Neural progenitor cell (in vitro differentiated cells): ENCODE measurements around the gene PRND. TPM values are rescaled to one million over a fixed set of nuclear protein-coding genes. Genes with fewer than 3 reads are reported as not detected.
A peak's percentile ranks its signal among the peaks of the same experiment; 100 is the strongest.
"Not testable (repeated sequence)": the region's sequence is repeated elsewhere in the genome, so short reads cannot be mapped to it uniquely, and the experiment has no call there.

ENCODE experiments used
- DNase-seq: peaks from one replicate; pipeline ENCODE4 v3.0.0-alpha.2; 2016; ENCODE audit warnings: low spot score
- H2AFZ ChIP-seq: fragments of 200-600 bp; sonication (generic); replicated peaks from 2 replicates; pipeline ENCODE4 v1.6.1; 2016; ENCODE audit warnings: antibody characterized with exemption
- H3F3A ChIP-seq: fragments of 200-600 bp; sonication (generic); 2 replicates; pipeline ENCODE4 v1.6.1; 2016; ENCODE audit warnings: antibody characterized with exemption, low read depth
- H3K27ac ChIP-seq: fragments of 200-600 bp; sonication (generic); 2 replicates; pipeline ENCODE4 v1.5.1; 2016; ENCODE audit warnings: mild to moderate bottlenecking
- H3K27me3 ChIP-seq: fragments of 200-600 bp; sonication (generic); 2 replicates; pipeline ENCODE4 v1.6.1; 2016; ENCODE audit warnings: mild to moderate bottlenecking, moderate library complexity
- H3K36me3 ChIP-seq: fragments of 200-600 bp; sonication (generic); 2 replicates; pipeline ENCODE4 v1.5.1; 2016
- H3K4me1 ChIP-seq: fragments of 200-600 bp; sonication (generic); 2 replicates; pipeline ENCODE4 v1.6.1; 2016; ENCODE audit warnings: mixed run types
- H3K4me2 ChIP-seq: fragments of 200-600 bp; sonication (generic); 2 replicates; pipeline ENCODE4 v1.6.1; 2016
- H3K4me3 ChIP-seq: fragments of 200-600 bp; sonication (generic); 2 replicates; pipeline ENCODE4 v1.5.1; 2016
- H3K79me2 ChIP-seq: fragments of 200-600 bp; sonication (generic); 2 replicates; pipeline ENCODE4 v1.6.1; 2016; ENCODE audit warnings: low read depth
- H3K9ac ChIP-seq: fragments of 200-600 bp; sonication (generic); 2 replicates; pipeline ENCODE4 v1.6.1; 2016
- H3K9me3 ChIP-seq: fragments of 200-600 bp; sonication (generic); 2 replicates; pipeline ENCODE4 v1.5.1; 2016; ENCODE audit warnings: low read depth
- H4K20me1 ChIP-seq: fragments of 200-600 bp; sonication (generic); 2 replicates; pipeline ENCODE4 v1.6.1; 2016; ENCODE audit warnings: low read depth
- H3K27ac Mint-ChIP-seq: 3 replicates; pipeline ENCODE4 v1.8.0; 2021; ENCODE audit warnings: mixed read lengths
- H3K27me3 Mint-ChIP-seq: 2 replicates; pipeline ENCODE4 v1.8.0; 2022; ENCODE audit warnings: low read depth, mild to moderate bottlenecking, inconsistent platforms, moderate library complexity, mixed read lengths; ENCODE audit not compliant: insufficient read depth
- H3K36me3 Mint-ChIP-seq: 3 replicates; pipeline ENCODE4 v1.8.0; 2021; ENCODE audit warnings: mixed read lengths
- H3K4me1 Mint-ChIP-seq: 3 replicates; pipeline ENCODE4 v1.8.0; 2021; ENCODE audit warnings: mixed read lengths
- H3K4me3 Mint-ChIP-seq: 3 replicates; pipeline ENCODE4 v1.8.0; 2021; ENCODE audit warnings: mild to moderate bottlenecking, moderate library complexity, mixed read lengths
- H3K9me3 Mint-ChIP-seq: 3 replicates; pipeline ENCODE4 v1.8.0; 2020; ENCODE audit warnings: mixed read lengths
- EZH2 ChIP-seq: fragments of 200-600 bp; sonication (generic); IDR thresholded peaks from 2 replicates; pipeline ENCODE4 v1.6.1; 2017; ENCODE audit warnings: antibody characterized with exemption, mild to moderate bottlenecking, moderate library complexity
- EZH2phosphoT487 ChIP-seq: fragments of 200-600 bp; sonication (generic); IDR thresholded peaks from 2 replicates; pipeline ENCODE4 v1.6.1; 2017; ENCODE audit warnings: antibody characterized with exemption
- total RNA-seq: library from RNA; depleted of rRNA; stranded (reverse); fragments of >200 nt; gene quantifications from 2 replicates; pipeline ENCODE4 v1.2.3, GENCODE V29; 2015; ENCODE audit warnings: low replicate concordance
- TF ChIP-seq, protein P1 (sequence below): fragments of 200-600 bp; sonication (generic); IDR thresholded peaks from 2 replicates; pipeline ENCODE4 v1.5.1; 2017; ENCODE audit warnings: antibody characterized with exemption, mild to moderate bottlenecking

PRND gene
- total RNA-seq, 1 donor from 2014 or later = not detected

GRCh38 chr20:4750381-4750780 lies 28.7 kb downstream of the PRND start:
- H3F3A ChIP-seq = no peaks in the 10 kb centered on the region
- no peak for TF ChIP-seq EZH2phosphoT487
- TF ChIP-seq, protein P1, sequence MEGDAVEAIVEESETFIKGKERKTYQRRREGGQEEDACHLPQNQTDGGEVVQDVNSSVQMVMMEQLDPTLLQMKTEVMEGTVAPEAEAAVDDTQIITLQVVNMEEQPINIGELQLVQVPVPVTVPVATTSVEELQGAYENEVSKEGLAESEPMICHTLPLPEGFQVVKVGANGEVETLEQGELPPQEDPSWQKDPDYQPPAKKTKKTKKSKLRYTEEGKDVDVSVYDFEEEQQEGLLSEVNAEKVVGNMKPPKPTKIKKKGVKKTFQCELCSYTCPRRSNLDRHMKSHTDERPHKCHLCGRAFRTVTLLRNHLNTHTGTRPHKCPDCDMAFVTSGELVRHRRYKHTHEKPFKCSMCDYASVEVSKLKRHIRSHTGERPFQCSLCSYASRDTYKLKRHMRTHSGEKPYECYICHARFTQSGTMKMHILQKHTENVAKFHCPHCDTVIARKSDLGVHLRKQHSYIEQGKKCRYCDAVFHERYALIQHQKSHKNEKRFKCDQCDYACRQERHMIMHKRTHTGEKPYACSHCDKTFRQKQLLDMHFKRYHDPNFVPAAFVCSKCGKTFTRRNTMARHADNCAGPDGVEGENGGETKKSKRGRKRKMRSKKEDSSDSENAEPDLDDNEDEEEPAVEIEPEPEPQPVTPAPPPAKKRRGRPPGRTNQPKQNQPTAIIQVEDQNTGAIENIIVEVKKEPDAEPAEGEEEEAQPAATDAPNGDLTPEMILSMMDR = no peak
- TF ChIP-seq EZH2 = no peak
- peaks cover 12% of the 10 kb centered on the region for H3K4me1 ChIP-seq
- H3K9ac ChIP-seq = no peak overlapping the region
- H3K79me2 ChIP-seq = no peaks in the 10 kb centered on the region
- no peaks in the 10 kb centered on the region for H3K36me3 ChIP-seq
- no peak overlapping the region for H3K27ac ChIP-seq
- H3K9me3 Mint-ChIP-seq = peaks cover 2% of the 10 kb centered on the region
- H3K27me3 ChIP-seq = peaks cover 37% of the 10 kb centered on the region
- no peaks in the 10 kb centered on the region for H4K20me1 ChIP-seq
- H3K4me3 ChIP-seq = no peak overlapping the region
- DNase-seq = no peak
- H3K27me3 Mint-ChIP-seq = peaks cover 2% of the 10 kb centered on the region
- H3K9me3 ChIP-seq = no peaks in the 10 kb centered on the region
- H2AFZ ChIP-seq = no peak overlapping the region
- H3K4me3 Mint-ChIP-seq = no peak overlapping the region
- H3K4me1 Mint-ChIP-seq = peaks cover 12% of the 10 kb centered on the region
- H3K36me3 Mint-ChIP-seq = no peaks in the 10 kb centered on the region
- H3K27ac Mint-ChIP-seq = no peak overlapping the region
- no peak overlapping the region for H3K4me2 ChIP-seq

GRCh38 chr20:4759100-4759884 lies 37.6 kb downstream of the PRND start:
- not testable (repeated sequence) for H4K20me1 ChIP-seq, H3K9me3 ChIP-seq, H3K9me3 Mint-ChIP-seq, H3F3A ChIP-seq, H3K27ac ChIP-seq, H3K9ac ChIP-seq, H3K36me3 ChIP-seq, H3K4me3 ChIP-seq, H3K4me1 Mint-ChIP-seq, H3K79me2 ChIP-seq, H3K27ac Mint-ChIP-seq, H3K4me1 ChIP-seq, H3K27me3 Mint-ChIP-seq, H3K4me2 ChIP-seq, H3K4me3 Mint-ChIP-seq, H3K36me3 Mint-ChIP-seq
- DNase-seq = peak; percentile 30
- Histone ChIP-seq H2AFZ (peak overlapping the region; percentile 88), H3K27me3 (peaks cover 20% of the 10 kb centered on the region)
- TF ChIP-seq, protein P1 = peak; percentile 58

- TF ChIP-seq, protein P1 = no peak
- TF ChIP-seq EZH2 (no peak), EZH2phosphoT487 (no peak)
- H3K4me2 ChIP-seq = no peak overlapping the region
- no peaks in the 10 kb centered on the region for H3K9me3 Mint-ChIP-seq
These were observed 41.6 kb downstream of the PRND start for GRCh38 chr20:4763261-4763660.

More at GRCh38 chr20:4763261-4763660, 41.6 kb downstream of the PRND start:
- Histone ChIP-seq H3K9me3 (no peaks in the 10 kb centered on the region), H2AFZ (no peak overlapping the region), H3F3A (no peaks in the 10 kb centered on the region), H3K4me1 (no peaks in the 10 kb centered on the region), H4K20me1 (no peaks in the 10 kb centered on the region), H3K9ac (no peak overlapping the region), H3K27ac (no peak overlapping the region), H3K4me3 (no peak overlapping the region), H3K36me3 (no peaks in the 10 kb centered on the region), H3K79me2 (no peaks in the 10 kb centered on the region), H3K27me3 (peaks cover 20% of the 10 kb centered on the region)
- no peaks in the 10 kb centered on the region for H3K36me3 Mint-ChIP-seq
- H3K27ac Mint-ChIP-seq = no peak overlapping the region
- H3K4me3 Mint-ChIP-seq = no peak overlapping the region
- DNase-seq = no peak
- H3K4me1 Mint-ChIP-seq = no peaks in the 10 kb centered on the region
- peaks cover 10% of the 10 kb centered on the region for H3K27me3 Mint-ChIP-seq
